Lower leg skin (tissue), 3 donors: ENCODE results near the gene ERC2.

Experiments used
- POLR2A ChIP-seq, 2 donors: fragments of 450-650 bp; IDR thresholded peaks; one replicate each; pipeline ENCODE4 v1.6.1; 2016 to 2017; ENCODE audit warnings: antibody characterized with exemption in 2 of 2, mild to moderate bottlenecking in 1 of 2, moderate library complexity in 1 of 2
- TF ChIP-seq, protein P1 (sequence below), 3 donors: fragments of 450-650 bp; IDR thresholded peaks; one replicate each; pipeline ENCODE4 v1.5.1; 2016; ENCODE audit warnings: antibody characterized with exemption in 3 of 3, mild to moderate bottlenecking in 3 of 3, moderate library complexity in 2 of 3

DNA sequence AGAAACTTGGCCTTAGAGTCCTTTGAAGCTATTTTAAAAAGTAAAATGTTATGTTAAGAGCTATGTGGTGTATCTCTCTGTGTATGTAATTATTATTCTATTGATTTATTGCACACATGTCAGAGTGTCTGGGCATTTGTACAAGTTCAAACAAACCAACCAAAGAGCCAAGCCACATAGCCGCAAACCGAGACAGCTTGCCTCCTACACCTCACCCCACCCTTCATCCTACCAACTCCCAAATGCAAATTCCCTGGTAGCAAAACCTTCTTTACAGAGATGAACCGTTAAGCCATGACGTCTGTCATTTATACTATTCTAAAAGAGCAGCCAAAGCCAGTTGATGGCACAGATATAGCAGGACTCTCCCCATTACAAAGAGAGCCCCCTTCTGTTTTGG lies 332.3 kb downstream of the ERC2 start:
- TF ChIP-seq, protein P1, sequence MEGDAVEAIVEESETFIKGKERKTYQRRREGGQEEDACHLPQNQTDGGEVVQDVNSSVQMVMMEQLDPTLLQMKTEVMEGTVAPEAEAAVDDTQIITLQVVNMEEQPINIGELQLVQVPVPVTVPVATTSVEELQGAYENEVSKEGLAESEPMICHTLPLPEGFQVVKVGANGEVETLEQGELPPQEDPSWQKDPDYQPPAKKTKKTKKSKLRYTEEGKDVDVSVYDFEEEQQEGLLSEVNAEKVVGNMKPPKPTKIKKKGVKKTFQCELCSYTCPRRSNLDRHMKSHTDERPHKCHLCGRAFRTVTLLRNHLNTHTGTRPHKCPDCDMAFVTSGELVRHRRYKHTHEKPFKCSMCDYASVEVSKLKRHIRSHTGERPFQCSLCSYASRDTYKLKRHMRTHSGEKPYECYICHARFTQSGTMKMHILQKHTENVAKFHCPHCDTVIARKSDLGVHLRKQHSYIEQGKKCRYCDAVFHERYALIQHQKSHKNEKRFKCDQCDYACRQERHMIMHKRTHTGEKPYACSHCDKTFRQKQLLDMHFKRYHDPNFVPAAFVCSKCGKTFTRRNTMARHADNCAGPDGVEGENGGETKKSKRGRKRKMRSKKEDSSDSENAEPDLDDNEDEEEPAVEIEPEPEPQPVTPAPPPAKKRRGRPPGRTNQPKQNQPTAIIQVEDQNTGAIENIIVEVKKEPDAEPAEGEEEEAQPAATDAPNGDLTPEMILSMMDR (IDR thresholded peaks at IDR 0.05): no peak
- TF ChIP-seq POLR2A (IDR thresholded peaks at IDR 0.05): no peak
